ENCODE results near the gene TMEM266. TPM values are rescaled to one million over a fixed set of nuclear protein-coding genes. Genes with fewer than 3 reads are reported as not detected.
"Not testable (repeated sequence)": the region's sequence is repeated elsewhere in the genome, so short reads cannot be mapped to it uniquely, and the experiment has no call there.

TMEM266 gene
- total and polyA plus RNA-seq, 2 experiments from 2014 or later: 0.42 to 5.0 TPM

DNA sequence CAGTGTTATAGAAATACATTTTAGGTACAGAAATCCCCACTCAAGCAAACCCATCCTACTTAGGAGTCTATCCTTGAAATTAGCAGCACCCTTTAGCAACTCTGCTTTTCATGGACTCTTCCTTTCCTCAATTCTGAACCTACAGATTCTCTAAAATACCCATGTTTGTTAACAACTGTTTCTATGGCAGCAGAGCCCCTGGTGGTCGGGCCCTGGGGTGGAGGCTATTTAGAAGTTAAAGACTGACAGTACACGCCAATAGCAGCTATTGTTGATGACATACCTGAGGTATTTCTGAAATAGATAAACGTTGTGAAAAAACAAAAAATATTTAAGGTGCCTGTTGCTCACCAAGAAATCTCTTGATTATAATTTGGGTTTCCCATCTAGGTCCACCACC lies 24.2 kb upstream of the TMEM266 start (continued):
- TF ChIP-seq, protein P1, sequence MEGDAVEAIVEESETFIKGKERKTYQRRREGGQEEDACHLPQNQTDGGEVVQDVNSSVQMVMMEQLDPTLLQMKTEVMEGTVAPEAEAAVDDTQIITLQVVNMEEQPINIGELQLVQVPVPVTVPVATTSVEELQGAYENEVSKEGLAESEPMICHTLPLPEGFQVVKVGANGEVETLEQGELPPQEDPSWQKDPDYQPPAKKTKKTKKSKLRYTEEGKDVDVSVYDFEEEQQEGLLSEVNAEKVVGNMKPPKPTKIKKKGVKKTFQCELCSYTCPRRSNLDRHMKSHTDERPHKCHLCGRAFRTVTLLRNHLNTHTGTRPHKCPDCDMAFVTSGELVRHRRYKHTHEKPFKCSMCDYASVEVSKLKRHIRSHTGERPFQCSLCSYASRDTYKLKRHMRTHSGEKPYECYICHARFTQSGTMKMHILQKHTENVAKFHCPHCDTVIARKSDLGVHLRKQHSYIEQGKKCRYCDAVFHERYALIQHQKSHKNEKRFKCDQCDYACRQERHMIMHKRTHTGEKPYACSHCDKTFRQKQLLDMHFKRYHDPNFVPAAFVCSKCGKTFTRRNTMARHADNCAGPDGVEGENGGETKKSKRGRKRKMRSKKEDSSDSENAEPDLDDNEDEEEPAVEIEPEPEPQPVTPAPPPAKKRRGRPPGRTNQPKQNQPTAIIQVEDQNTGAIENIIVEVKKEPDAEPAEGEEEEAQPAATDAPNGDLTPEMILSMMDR (conservative IDR thresholded peaks at IDR 0.05; ENCODE audit: low read depth in 2 of 2): peak in 1 of 2 experiments; percentile 27; a peak in 2 of 4 replicates

DNA sequence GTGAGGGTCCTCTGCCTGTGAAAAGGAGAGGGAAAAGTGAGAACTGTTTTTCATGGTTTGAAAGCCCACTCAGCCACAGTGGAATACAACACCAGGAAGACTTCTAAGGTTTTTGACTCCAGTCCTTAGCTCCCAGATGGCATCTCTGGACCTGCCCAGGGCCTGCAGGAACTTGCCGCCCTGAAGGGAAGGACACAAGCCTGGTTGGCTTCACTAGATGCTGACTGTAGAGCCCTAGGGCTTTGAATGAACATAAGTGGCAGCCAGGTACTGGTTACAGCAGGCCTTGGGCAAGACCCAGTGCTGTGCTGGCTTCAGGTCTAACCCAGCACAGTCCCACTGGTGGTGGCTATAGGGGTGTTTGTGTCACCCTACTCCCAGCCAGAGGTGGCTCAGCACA lies 21.3 kb upstream of the TMEM266 start:
- H3K4me1 ChIP-seq (ENCODE audit: insufficient read depth): peaks cover 4% of the 10 kb centered on the region; the same call in 1 of the 2 replicates
- H3K4me3 ChIP-seq: no peak overlapping the region
- Mint-ChIP-seq H3K9me3 (peaks cover 5% of the 10 kb centered on the region; the same call in 1 of the 3 replicates), H3K27ac (no peak overlapping the region), H3K36me3 (ENCODE audit: low read depth) (no peaks in the 10 kb centered on the region), H3K27me3 (ENCODE audit: insufficient read depth, low read depth, poor library complexity) (no peaks in the 10 kb centered on the region), H3K4me3 (no peak overlapping the region), H3K4me1 (peaks cover 15% of the 10 kb centered on the region; the same call in 2 of the 3 replicates)
- no peak overlapping the region for H2AFZ ChIP-seq
- DNase-seq (ENCODE audit: low spot score) (no peak), ATAC-seq (no peak)
- H3K27ac ChIP-seq (ENCODE audit: low read depth): no peak overlapping the region
- no peaks in the 10 kb centered on the region for H3K79me2 ChIP-seq (replicated peaks; ENCODE audit: insufficient read depth)
- no peak overlapping the region for H3K4me2 ChIP-seq
- no peaks in the 10 kb centered on the region for H4K20me1 ChIP-seq (replicated peaks; ENCODE audit: insufficient read depth)
- no peaks in the 10 kb centered on the region for H3K36me3 ChIP-seq (ENCODE audit: insufficient read depth)
- no peak for TF ChIP-seq EZH2 (IDR thresholded peaks at IDR 0.05; ENCODE audit: low read depth, unreplicated experiment)
- no peaks in the 10 kb centered on the region for H3K27me3 ChIP-seq (ENCODE audit: insufficient read depth)
- no peaks in the 10 kb centered on the region for H3K9me2 ChIP-seq (ENCODE audit: insufficient read depth)
- no peaks in the 10 kb centered on the region for H3F3A ChIP-seq (replicated peaks; ENCODE audit: low read depth)

DNA sequence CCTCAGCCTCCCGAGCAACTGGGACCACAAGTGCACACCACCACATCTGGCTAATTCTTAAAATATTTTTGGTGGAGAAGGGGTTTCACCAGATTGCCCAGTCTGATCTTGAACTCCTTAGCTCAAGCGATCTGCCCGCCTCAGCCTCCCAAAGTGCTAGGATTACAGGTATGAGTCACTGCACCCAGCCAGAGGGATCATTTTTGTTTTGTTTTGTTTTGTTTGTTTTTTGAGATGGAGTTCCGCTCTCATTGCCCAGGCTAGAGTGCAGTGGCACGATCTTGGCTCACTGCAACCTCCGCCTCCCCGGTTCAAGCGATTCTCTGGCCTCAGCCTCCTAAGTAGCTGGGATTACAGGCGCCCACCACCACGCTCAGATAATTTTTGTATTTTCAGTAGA lies 5.6 kb upstream of the TMEM266 start:
- H3K4me2 ChIP-seq; H3K4me3 Mint-ChIP-seq; H3K36me3 Mint-ChIP-seq (ENCODE audit: low read depth); H3K9me3 Mint-ChIP-seq; H3K27ac Mint-ChIP-seq; DNase-seq (ENCODE audit: low spot score); H3K4me3 ChIP-seq; H4K20me1 ChIP-seq (replicated peaks; ENCODE audit: insufficient read depth); H3K27me3 ChIP-seq (ENCODE audit: insufficient read depth); H2AFZ ChIP-seq; H3K9me2 ChIP-seq (ENCODE audit: insufficient read depth); H3K79me2 ChIP-seq (replicated peaks; ENCODE audit: insufficient read depth); H3K27ac ChIP-seq (ENCODE audit: low read depth); ATAC-seq; H3K36me3 ChIP-seq (ENCODE audit: insufficient read depth); H3F3A ChIP-seq (replicated peaks; ENCODE audit: low read depth): not testable (repeated sequence)
- Mint-ChIP-seq H3K27me3 (ENCODE audit: insufficient read depth, low read depth, poor library complexity) (peaks cover 10% of the 10 kb centered on the region), H3K4me1 (peaks cover 22% of the 10 kb centered on the region)
- H3K4me1 ChIP-seq (ENCODE audit: insufficient read depth): peaks cover 13% of the 10 kb centered on the region

DNA sequence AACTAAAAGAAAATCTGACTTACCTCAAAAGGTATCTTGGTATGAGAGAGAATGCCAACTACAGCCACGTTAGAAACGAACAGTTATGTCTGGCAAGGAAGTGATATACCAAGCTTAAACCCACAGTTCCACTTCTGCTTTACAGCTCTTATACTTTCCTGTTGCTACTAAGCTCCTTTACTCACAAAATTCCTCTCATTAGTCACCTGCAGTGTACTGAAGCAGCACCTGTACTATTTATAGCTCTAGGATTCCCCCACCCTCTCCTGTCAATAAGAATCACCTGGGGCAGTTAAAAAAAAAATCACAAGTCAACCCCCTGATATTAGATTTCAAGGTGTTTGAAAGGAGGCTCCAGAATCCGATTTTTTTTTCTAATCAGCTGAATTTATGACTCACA lies 2.9 kb upstream of the TMEM266 start:
- Mint-ChIP-seq H3K36me3 (ENCODE audit: low read depth) (no peaks in the 10 kb centered on the region), H3K9me3 (no peaks in the 10 kb centered on the region), H3K27ac (no peak overlapping the region; the same call in 1 of the 2 replicates), H3K4me1 (peaks cover 28% of the 10 kb centered on the region), H3K27me3 (ENCODE audit: insufficient read depth, low read depth, poor library complexity) (peaks cover 18% of the 10 kb centered on the region), H3K4me3 (peak overlapping the region; percentile 33; the same call in 2 of the 3 replicates)
- ATAC-seq (no peak), DNase-seq (ENCODE audit: low spot score) (no peak)
- no peak overlapping the region for H3K4me3 ChIP-seq
- no peak overlapping the region for H2AFZ ChIP-seq
- H4K20me1 ChIP-seq (replicated peaks; ENCODE audit: insufficient read depth): no peaks in the 10 kb centered on the region
- H3K27ac ChIP-seq (ENCODE audit: low read depth): no peak overlapping the region
- peak overlapping the region; percentile 25 for H3K4me2 ChIP-seq
- peaks cover 23% of the 10 kb centered on the region for H3K4me1 ChIP-seq (ENCODE audit: insufficient read depth)
- H3K36me3 ChIP-seq (ENCODE audit: insufficient read depth): no peaks in the 10 kb centered on the region
- H3K27me3 ChIP-seq (ENCODE audit: insufficient read depth): peaks cover 25% of the 10 kb centered on the region
- H3K9me2 ChIP-seq (ENCODE audit: insufficient read depth): no peaks in the 10 kb centered on the region
- 0 out of 2 replicates have a peak, but pooled peaks cover 2% of the 10 kb centered on the region for H3F3A ChIP-seq (replicated peaks; ENCODE audit: low read depth)
- H3K79me2 ChIP-seq (replicated peaks; ENCODE audit: insufficient read depth): no peaks in the 10 kb centered on the region
- TF ChIP-seq EZH2 (IDR thresholded peaks at IDR 0.05; ENCODE audit: low read depth, unreplicated experiment) (no peak), ZNF331 (CRISPR knock-in tag; IDR thresholded peaks at IDR 0.05; ENCODE audit: low read depth) (no peak), STAT1 (IDR thresholded peaks at IDR 0.05; ENCODE audit: unreplicated experiment) (no peak), NANOG (IDR thresholded peaks at IDR 0.05; ENCODE audit: borderline replicate concordance) (no peak), ZNF114 (CRISPR knock-in tag; IDR thresholded peaks at IDR 0.05) (no peak), CREB1 (CRISPR knock-in tag; IDR thresholded peaks at IDR 0.05; ENCODE audit: low read depth) (no peak)
- TF ChIP-seq, protein P2, sequence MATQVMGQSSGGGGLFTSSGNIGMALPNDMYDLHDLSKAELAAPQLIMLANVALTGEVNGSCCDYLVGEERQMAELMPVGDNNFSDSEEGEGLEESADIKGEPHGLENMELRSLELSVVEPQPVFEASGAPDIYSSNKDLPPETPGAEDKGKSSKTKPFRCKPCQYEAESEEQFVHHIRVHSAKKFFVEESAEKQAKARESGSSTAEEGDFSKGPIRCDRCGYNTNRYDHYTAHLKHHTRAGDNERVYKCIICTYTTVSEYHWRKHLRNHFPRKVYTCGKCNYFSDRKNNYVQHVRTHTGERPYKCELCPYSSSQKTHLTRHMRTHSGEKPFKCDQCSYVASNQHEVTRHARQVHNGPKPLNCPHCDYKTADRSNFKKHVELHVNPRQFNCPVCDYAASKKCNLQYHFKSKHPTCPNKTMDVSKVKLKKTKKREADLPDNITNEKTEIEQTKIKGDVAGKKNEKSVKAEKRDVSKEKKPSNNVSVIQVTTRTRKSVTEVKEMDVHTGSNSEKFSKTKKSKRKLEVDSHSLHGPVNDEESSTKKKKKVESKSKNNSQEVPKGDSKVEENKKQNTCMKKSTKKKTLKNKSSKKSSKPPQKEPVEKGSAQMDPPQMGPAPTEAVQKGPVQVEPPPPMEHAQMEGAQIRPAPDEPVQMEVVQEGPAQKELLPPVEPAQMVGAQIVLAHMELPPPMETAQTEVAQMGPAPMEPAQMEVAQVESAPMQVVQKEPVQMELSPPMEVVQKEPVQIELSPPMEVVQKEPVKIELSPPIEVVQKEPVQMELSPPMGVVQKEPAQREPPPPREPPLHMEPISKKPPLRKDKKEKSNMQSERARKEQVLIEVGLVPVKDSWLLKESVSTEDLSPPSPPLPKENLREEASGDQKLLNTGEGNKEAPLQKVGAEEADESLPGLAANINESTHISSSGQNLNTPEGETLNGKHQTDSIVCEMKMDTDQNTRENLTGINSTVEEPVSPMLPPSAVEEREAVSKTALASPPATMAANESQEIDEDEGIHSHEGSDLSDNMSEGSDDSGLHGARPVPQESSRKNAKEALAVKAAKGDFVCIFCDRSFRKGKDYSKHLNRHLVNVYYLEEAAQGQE (IDR thresholded peaks at IDR 0.05; ENCODE audit: unreplicated experiment): no peak
- TF ChIP-seq, protein P3, sequence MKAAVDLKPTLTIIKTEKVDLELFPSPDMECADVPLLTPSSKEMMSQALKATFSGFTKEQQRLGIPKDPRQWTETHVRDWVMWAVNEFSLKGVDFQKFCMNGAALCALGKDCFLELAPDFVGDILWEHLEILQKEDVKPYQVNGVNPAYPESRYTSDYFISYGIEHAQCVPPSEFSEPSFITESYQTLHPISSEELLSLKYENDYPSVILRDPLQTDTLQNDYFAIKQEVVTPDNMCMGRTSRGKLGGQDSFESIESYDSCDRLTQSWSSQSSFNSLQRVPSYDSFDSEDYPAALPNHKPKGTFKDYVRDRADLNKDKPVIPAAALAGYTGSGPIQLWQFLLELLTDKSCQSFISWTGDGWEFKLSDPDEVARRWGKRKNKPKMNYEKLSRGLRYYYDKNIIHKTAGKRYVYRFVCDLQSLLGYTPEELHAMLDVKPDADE (IDR thresholded peaks at IDR 0.05): no peak
- TF ChIP-seq, protein P1 (conservative IDR thresholded peaks at IDR 0.05; ENCODE audit: low read depth in 2 of 2): no peak

Data from GM23338 (cell line).